IPS DF 6.9 (cell line): ENCODE results near the gene PCLAF.
A peak's percentile ranks its signal among the peaks of the same experiment; 100 is the strongest.
"Not testable (repeated sequence)": the region's sequence is repeated elsewhere in the genome, so short reads cannot be mapped to it uniquely, and the experiment has no call there.

Experiments used
- DNase-seq: peaks from one replicate; pipeline ENCODE4 v3.0.0-alpha.2; 2013; ENCODE audit warnings: low read depth, low spot score
- H3K27ac ChIP-seq: one replicate; pipeline ENCODE4 v1.5.1; 2013; ENCODE audit warnings: low read length, control low read depth
- H3K27me3 ChIP-seq: 2 replicates; pipeline ENCODE4 v1.6.1; 2013; ENCODE audit warnings: mild to moderate bottlenecking, low read length; ENCODE audit not compliant: control insufficient read depth, insufficient read depth
- H3K36me3 ChIP-seq: 2 replicates; pipeline ENCODE4 v1.6.1; 2013; ENCODE audit warnings: low read length; ENCODE audit not compliant: control insufficient read depth, insufficient read depth
- H3K4me1 ChIP-seq: 2 replicates; pipeline ENCODE4 v1.6.1; 2013; ENCODE audit warnings: low read length; ENCODE audit not compliant: control insufficient read depth, insufficient read depth
- H3K4me3 ChIP-seq: 2 replicates; pipeline ENCODE4 v1.5.1; 2013; ENCODE audit warnings: mild to moderate bottlenecking, low read length
- H3K9me3 ChIP-seq: 2 replicates; pipeline ENCODE4 v1.6.1; 2013; ENCODE audit warnings: low read length, inconsistent platforms; ENCODE audit not compliant: control insufficient read depth, insufficient read depth
- WGBS: extraction: QIAGEN DNeasy Blood & Tissue Kit; methylation state at CpG from one replicate; pipeline ENCODE4 v1.1.7; 2013; ENCODE audit warnings: mixed read lengths, missing lambda C conversion rate; ENCODE audit not compliant: insufficient read length, insufficient coverage; 5-methylcytosine and 5-hydroxymethylcytosine counted together

PCLAF gene

GRCh38 chr15:64396789-64397188, 15.5 kb upstream of the PCLAF start:
- H3K4me1 ChIP-seq, result no peaks in the 10 kb centered on the region
- no peaks in the 10 kb centered on the region for H3K27me3 ChIP-seq
- no peaks in the 10 kb centered on the region for H3K9me3 ChIP-seq
- H3K4me3 ChIP-seq, result no peak overlapping the region
- no peak for DNase-seq
- peaks cover 6% of the 10 kb centered on the region; the same call in 1 of the 2 replicates for H3K36me3 ChIP-seq
- no peak overlapping the region for H3K27ac ChIP-seq
- no CpG with 5 or more reads among the region's 5 CpGs for WGBS

- H3K4me1 ChIP-seq, H3K36me3 ChIP-seq, H3K9me3 ChIP-seq, H3K27me3 ChIP-seq, DNase-seq, H3K4me3 ChIP-seq, H3K27ac ChIP-seq: not testable (repeated sequence)
- WGBS, result no CpG with 5 or more reads among the region's 3 CpGs
Measured at GRCh38 chr15:64392471-64392870, 11.2 kb upstream of the PCLAF start.

- Histone ChIP-seq H3K4me1 (no peaks in the 10 kb centered on the region), H3K27ac (no peak overlapping the region), H3K4me3 (no peak overlapping the region), H3K9me3 (no peaks in the 10 kb centered on the region), H3K36me3 (no peaks in the 10 kb centered on the region), H3K27me3 (no peaks in the 10 kb centered on the region)
- no peak for DNase-seq
- 100% methylated on average over 1 of the region's 5 CpGs for WGBS
Measured at GRCh38 chr15:64389036-64389435, 7.8 kb upstream of the PCLAF start.

GRCh38 chr15:64387562-64388168, 6.4 kb upstream of the PCLAF start, which contains the start of gene TRIP4:
TSS of gene TRIP4 (plus strand) at chr15:64387836. CDS start at chr15:64387864, 28 bp downstream.
- peak; percentile 89 for DNase-seq
- Histone ChIP-seq H3K9me3 (no peaks in the 10 kb centered on the region), H3K27me3 (no peaks in the 10 kb centered on the region), H3K36me3 (no peaks in the 10 kb centered on the region), H3K4me1 (no peaks in the 10 kb centered on the region), H3K27ac (no peak within 1 kb of the TSS), H3K4me3 (peak within 1 kb of the TSS; percentile 82; the same call in 1 of the 2 replicates)
- WGBS, result no CpG with 5 or more reads among the region's 35 CpGs

GRCh38 chr15:64386291-64386690, 5.0 kb upstream of the PCLAF start:
- Histone ChIP-seq H3K4me3 (no peak overlapping the region), H3K9me3 (no peaks in the 10 kb centered on the region), H3K27me3 (no peaks in the 10 kb centered on the region), H3K27ac (no peak overlapping the region), H3K4me1 (no peaks in the 10 kb centered on the region), H3K36me3 (no peaks in the 10 kb centered on the region)
- no peak for DNase-seq
- no CpG with 5 or more reads among the region's 7 CpGs for WGBS

- Histone ChIP-seq H3K36me3 (no peaks in the 10 kb centered on the region), H3K4me3 (no peak overlapping the region), H3K27me3 (no peaks in the 10 kb centered on the region), H3K27ac (no peak overlapping the region), H3K9me3 (no peaks in the 10 kb centered on the region), H3K4me1 (no peaks in the 10 kb centered on the region)
- no peak for DNase-seq
- no CpG with 5 or more reads among the region's 2 CpGs for WGBS
Measured at GRCh38 chr15:64383760-64384159, 2.5 kb upstream of the PCLAF start.

- H3K27ac ChIP-seq, DNase-seq, H3K36me3 ChIP-seq, H3K4me1 ChIP-seq, H3K27me3 ChIP-seq, H3K9me3 ChIP-seq: not testable (repeated sequence)
- peak overlapping the region; percentile 91; the same call in 1 of the 2 replicates for H3K4me3 ChIP-seq
- no CpG with 5 or more reads among the region's 11 CpGs for WGBS
Measured at GRCh38 chr15:64380130-64380870, 941 bp downstream of the PCLAF start.

GRCh38 chr15:64379216-64379960, 1.9 kb downstream of the PCLAF start:
- Histone ChIP-seq H3K27ac (no peak overlapping the region), H3K9me3 (no peaks in the 10 kb centered on the region), H3K36me3 (peaks cover 2% of the 10 kb centered on the region; the same call in 1 of the 2 replicates), H3K4me1 (no peaks in the 10 kb centered on the region), H3K27me3 (no peaks in the 10 kb centered on the region), H3K4me3 (no peak overlapping the region)
- no peak for DNase-seq
- WGBS, result no CpG with 5 or more reads among the region's 9 CpGs

- WGBS, result no CpG with 5 or more reads among the region's 8 CpGs
Measured at GRCh38 chr15:64373360-64373759, 7.9 kb downstream of the PCLAF start.

GRCh38 chr15:64371383-64371782, 9.9 kb downstream of the PCLAF start:
- H3K36me3 ChIP-seq, DNase-seq, H3K4me1 ChIP-seq, H3K27me3 ChIP-seq, H3K27ac ChIP-seq, H3K9me3 ChIP-seq, H3K4me3 ChIP-seq: not testable (repeated sequence)
- WGBS, result no CpG with 5 or more reads among the region's 8 CpGs

More at GRCh38 chr15:64373360-64373759, 7.9 kb downstream of the PCLAF start:
- DNase-seq, result no peak
- H3K4me1 ChIP-seq, result no peaks in the 10 kb centered on the region
- H3K36me3 ChIP-seq, result peaks cover 6% of the 10 kb centered on the region
- H3K9me3 ChIP-seq, result no peaks in the 10 kb centered on the region
- no peak overlapping the region for H3K27ac ChIP-seq
- H3K27me3 ChIP-seq, result no peaks in the 10 kb centered on the region
- H3K4me3 ChIP-seq, result no peak overlapping the region
